ENCODE data around the gene NELFCD.

NELFCD gene, protein sequence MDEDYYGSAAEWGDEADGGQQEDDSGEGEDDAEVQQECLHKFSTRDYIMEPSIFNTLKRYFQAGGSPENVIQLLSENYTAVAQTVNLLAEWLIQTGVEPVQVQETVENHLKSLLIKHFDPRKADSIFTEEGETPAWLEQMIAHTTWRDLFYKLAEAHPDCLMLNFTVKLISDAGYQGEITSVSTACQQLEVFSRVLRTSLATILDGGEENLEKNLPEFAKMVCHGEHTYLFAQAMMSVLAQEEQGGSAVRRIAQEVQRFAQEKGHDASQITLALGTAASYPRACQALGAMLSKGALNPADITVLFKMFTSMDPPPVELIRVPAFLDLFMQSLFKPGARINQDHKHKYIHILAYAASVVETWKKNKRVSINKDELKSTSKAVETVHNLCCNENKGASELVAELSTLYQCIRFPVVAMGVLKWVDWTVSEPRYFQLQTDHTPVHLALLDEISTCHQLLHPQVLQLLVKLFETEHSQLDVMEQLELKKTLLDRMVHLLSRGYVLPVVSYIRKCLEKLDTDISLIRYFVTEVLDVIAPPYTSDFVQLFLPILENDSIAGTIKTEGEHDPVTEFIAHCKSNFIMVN

DNA sequence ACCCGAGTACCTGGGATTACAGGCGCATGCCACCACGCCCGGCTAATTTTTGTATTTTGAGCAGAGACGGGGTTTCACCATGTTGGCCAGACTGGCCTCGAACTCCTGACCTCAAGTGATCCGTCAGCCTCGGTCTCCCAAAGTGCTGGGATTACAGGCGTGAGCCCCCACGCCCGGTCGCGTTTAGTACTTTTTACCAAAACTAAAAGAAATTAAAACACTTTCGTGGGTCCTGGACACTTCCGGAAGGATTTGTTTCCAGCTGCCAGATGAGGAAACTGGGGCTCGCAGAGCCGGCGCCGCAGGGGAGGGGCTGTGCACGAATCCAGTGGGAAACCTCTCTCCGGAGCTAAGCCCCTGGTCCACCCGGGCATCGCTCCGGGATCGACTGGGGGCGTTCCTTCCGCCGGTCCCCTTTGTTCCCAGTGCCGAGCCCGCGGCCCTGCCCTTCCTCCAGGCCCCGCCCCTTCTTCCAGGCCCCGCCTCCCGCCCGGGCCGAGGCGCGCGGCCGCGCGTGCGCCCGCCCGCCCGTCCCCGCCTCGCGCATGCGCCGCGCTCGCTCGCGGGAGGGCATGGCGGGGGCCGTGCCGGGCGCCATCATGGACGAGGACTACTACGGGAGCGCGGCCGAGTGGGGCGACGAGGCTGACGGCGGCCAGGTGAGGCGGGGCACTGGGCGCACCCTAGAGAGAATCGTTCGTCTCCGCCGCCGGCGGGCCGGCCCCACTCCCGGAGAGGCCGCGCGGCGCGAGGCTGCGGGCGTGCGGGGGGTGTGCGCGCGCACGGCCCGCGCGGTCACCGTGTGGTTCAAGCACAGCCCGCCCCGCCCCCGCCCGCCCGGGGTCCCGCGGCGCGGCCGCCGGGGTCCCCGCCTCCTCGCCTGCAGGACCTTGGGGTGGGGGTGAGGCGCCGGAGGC is at the start of gene NELFCD:
Gene NELFCD, plus strand, starts transcription at position 546 of the 917 bp plus-strand sequence. Its CDS starts 54 bp downstream, at position 600.
- TF ChIP-seq ZFX (IDR thresholded peaks at IDR 0.05; ENCODE audit: borderline replicate concordance) (no peak), CTCF (IDR thresholded peaks at IDR 0.05) (no peak)
- peak within 1 kb of the TSS; percentile 76 for H3K27ac ChIP-seq

- no peak overlapping the region for H3K27ac ChIP-seq
- TF ChIP-seq CTCF (IDR thresholded peaks at IDR 0.05) (no peak), ZFX (IDR thresholded peaks at IDR 0.05; ENCODE audit: borderline replicate concordance) (no peak)
Measured at GRCh38 chr20:58932170-58932569, 48.9 kb upstream of the NELFCD start.

- TF ChIP-seq CTCF (IDR thresholded peaks at IDR 0.05) = no peak
- TF ChIP-seq ZFX (IDR thresholded peaks at IDR 0.05; ENCODE audit: borderline replicate concordance) = no peak
- H3K27ac ChIP-seq = no peak overlapping the region
Measured at GRCh38 chr20:58938078-58938477, 43.0 kb upstream of the NELFCD start.

GRCh38 chr20:58938541-58938940 is 42.5 kb upstream of the NELFCD start:
- TF ChIP-seq ZFX (IDR thresholded peaks at IDR 0.05; ENCODE audit: borderline replicate concordance) (no peak), CTCF (IDR thresholded peaks at IDR 0.05) (no peak)
- no peak overlapping the region for H3K27ac ChIP-seq

DNA sequence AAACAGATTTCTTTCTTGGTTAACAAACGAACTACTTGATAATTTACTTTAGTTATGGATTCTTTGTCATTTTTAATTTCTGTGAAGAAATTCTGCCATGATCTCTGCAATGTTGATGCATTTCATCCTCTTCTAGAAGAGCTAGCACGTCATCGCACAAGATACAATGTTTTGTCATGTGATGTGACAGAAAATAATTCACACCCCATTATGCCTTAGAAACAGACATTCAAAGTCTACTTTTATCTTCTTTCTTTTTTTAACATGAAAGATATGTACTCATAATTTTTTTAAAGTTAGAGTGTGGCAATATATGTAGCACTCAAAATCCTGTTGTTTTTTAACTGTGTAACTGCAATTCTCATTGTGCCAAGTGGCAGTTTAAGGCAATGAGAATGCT is 39.6 kb upstream of the NELFCD start:
- TF ChIP-seq ZFX (IDR thresholded peaks at IDR 0.05; ENCODE audit: borderline replicate concordance) (no peak), CTCF (IDR thresholded peaks at IDR 0.05) (no peak)
- no peak overlapping the region for H3K27ac ChIP-seq

DNA sequence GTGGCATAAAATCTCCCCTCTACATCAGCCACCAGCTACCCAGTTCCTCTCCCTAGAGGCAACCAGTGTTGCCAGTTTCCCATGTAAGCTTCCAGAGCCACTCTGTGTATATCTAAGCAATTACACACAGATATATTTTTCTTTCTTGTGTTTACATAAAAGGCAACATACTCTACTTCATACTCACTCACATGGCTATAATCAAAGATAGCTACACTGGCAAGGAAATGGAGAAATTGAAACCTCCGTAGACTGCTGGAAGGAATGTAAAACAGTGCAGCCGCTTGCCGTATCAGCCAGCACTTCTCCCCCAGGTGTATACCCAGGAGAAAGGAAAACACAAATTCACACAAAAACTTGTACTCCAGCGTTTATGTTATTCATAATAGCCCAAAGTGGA is 38.5 kb upstream of the NELFCD start:
- TF ChIP-seq CTCF (IDR thresholded peaks at IDR 0.05) (no peak), ZFX (IDR thresholded peaks at IDR 0.05; ENCODE audit: borderline replicate concordance) (no peak)
- H3K27ac ChIP-seq = no peak overlapping the region

All from 22Rv1 (cell line).